Glomerular endothelial cell (primary cell): ENCODE data around the gene PLLP. TPM values are rescaled to one million over a fixed set of nuclear protein-coding genes. Genes with fewer than 3 reads are reported as not detected.

ENCODE experiments used
- DNase-seq: peaks from one replicate; pipeline ENCODE4 v3.0.0-alpha.2; 2011; ENCODE audit warnings: low read depth, low spot score; ENCODE audit errors: extremely low read depth
- total RNA-seq: library from RNA; depleted of rRNA; stranded (reverse); fragments of >200 nt; gene quantifications from 2 replicates; pipeline ENCODE4 v1.2.3, GENCODE V29; 2015

The PLLP gene
- total RNA-seq, 1 donor from 2014 or later = 15.9 TPM

DNA sequence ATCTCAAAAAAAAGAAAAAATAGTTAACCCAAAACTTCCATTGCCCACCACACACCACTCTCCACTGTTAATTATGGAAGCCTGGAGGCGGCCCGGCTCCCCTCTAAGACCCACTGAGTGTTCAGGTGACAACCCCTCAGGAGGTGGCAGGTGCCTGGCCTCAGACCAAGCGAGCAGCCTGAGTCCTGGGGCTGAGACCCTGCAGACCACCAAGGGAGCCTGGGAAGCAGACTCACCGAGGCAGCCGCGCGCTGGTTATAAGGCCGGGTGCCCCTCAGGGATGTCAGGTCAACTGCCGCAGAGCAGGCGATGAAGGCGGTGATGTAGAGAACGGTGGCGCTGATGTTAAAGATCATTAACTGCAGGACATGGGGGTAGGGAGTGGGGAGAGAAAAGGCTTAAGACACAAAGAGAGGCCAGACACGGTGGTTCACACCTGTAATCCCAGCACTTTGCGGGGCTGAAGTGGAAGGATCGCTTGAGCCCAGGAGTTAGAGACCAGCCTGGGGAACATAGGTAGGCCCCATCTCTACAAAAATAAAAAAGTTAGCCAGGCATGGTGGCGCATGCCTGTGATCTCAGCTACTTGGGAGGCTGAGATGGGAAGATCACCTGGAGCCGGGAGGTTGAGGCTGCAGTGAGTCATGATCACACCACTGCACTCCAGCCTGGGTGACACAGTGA, 26.1 kb downstream of the PLLP start:
- no peak for DNase-seq

- no peak for DNase-seq
Observed at GRCh38 chr16:57257455-57258070, 26.9 kb downstream of the PLLP start.

- DNase-seq = no peak
Observed at GRCh38 chr16:57256601-57257395, 27.7 kb downstream of the PLLP start.

- no peak for DNase-seq
Observed at GRCh38 chr16:57255686-57256415, 28.6 kb downstream of the PLLP start.

GRCh38 chr16:57253466-57253865, 31.0 kb downstream of the PLLP start:
- DNase-seq = no peak

- DNase-seq = no peak
Observed at GRCh38 chr16:57252148-57252721, 32.2 kb downstream of the PLLP start.

GRCh38 chr16:57251352-57251751, 33.1 kb downstream of the PLLP start:
- no peak for DNase-seq

DNA sequence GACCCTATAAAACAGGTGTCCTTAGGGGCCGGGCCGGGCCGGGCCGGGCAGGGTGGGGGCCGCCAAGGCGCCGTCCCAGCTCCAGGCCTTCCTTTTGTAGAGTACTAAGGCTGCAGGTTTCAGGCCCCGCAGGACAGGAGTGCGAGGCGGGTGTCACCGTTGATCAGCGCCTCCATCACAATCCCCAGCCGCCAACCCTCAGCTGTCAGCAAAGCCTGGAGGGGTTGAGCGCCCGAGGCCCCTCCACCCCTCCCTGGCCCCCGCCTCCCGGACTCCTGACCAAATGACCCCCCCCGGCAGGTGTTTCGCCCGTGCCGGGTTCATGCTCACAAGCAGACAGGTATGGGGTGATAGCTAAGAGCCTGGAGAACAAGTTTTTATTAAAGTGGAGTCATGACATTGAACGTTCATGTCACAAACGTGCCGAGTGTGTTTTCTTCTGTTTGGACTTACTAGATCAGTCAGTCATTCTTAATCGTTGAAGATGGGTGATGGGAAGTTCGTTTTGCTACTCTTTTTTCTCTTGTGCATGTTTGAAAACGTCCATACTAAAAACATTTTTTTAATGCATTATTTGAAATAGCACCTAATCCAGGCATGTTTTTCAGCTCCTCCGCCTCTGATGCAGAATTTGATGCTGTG, 38.9 kb downstream of the PLLP start:
- no peak for DNase-seq

- DNase-seq = peak; percentile 78
Observed at GRCh38 chr16:57244767-57245471, 39.6 kb downstream of the PLLP start, which contains the start of gene ARL2BP. ARL2BP (plus strand) TSS chr16:57245259; CDS start chr16:57245368, 109 bp downstream.

DNA sequence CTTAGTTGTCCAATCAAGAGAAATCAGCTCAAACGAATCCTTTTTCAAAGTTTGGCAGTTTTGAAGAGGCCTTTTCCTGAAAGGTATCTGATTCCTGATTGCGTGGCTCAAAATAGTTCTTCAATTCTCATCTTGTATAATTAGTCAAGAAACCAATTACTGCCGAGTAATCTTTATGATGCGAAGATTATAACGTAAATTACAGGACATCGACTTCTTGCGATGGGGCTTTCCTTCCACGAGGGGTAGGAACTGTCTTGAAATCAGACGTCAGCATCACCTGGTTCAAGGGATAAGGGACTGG, 40.1 kb downstream of the PLLP start:
- no peak for DNase-seq

- DNase-seq = no peak
Observed at GRCh38 chr16:57242650-57243049, 41.8 kb downstream of the PLLP start.

GRCh38 chr16:57240851-57241250, 43.6 kb downstream of the PLLP start:
- no peak for DNase-seq

- DNase-seq = no peak
Observed at GRCh38 chr16:57239107-57239506, 45.4 kb downstream of the PLLP start.

DNA sequence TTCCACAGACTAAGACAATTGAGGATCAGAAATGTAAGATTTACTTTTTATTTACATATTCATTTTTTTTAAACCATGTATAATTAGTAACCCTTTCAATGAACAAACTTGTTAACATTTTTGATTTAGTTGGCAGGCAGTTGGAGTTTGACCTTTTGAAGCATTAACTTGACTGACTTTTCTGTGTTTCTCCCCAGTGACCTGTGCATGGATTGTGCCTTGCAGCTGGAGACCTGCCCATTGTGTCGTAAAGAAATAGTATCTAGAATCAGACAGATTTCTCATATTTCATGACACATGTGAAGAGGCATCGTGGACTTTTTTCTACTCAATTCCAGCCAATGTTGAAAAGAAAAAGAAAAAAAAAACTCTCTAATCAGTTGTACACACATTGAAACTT, 45.8 kb downstream of the PLLP start:
- no peak for DNase-seq

- DNase-seq = no peak
Observed at GRCh38 chr16:57236022-57236350, 48.5 kb downstream of the PLLP start.

- no peak for DNase-seq
Observed at GRCh38 chr16:57235128-57236021, 49.1 kb downstream of the PLLP start.

DNA sequence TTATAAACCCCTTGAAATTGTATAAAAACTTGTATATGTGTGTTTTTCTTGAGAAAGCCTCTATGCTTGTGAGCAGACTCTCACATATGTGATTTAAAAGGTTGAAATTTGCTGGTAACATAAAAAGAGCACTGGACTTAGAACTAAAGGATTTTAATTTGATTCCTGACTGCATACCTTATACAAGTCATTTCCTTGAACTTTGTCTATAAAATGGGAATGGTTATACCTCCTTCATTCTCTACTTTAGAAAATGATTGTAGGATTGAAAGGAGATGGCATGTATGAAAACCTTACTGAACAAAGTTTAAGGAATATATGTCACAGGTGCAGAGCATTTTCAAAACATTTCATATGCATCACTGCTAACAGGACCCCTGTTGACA, 49.8 kb downstream of the PLLP start:
- no peak for DNase-seq

DNA sequence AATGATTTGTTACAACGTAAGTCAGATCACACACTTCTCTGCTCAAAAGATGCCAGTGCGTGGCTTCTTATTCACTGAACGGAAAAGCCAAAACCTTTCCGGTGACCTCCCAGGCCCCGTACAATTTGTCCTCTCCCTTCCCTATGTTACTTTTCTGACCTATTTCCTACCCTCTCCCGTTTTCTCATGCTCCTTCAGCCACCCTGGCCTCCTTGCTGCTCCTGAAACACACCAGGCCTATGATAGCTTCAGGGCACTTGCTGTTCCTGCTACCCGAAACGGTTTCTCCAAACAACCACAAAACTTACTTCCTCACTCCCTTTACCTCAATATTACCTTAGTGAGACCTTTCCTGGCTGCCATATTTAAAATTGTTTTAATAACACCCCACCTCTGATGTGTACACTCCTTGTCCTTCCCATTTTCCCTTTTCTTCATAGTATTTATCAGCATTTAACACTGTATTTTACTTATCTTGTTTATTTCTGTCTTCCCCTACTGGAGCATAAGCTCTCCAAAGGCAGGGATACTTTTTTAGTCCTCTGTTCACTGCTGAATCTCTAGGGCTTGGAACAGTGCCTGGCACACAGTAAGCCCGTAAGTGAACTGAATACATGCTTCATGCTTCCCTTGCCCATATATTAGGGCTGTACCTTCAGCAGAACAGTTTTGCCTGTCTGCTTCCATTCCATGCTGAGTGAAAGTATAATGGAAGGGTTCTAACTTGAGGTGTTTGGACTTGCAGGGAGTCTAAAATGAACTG, 50.3 kb downstream of the PLLP start:
- DNase-seq = no peak
